Endometrial microvascular endothelial cells (primary cell): ENCODE measurements around the gene GJA5. TPM values are rescaled to one million over a fixed set of nuclear protein-coding genes. Genes with fewer than 3 reads are reported as not detected.

Experiments used
- in situ Hi-C: cut with HindIII; loops from 2 replicates; pipeline ENCODE4 v1.10.0; 2017; ENCODE audit warnings: low sequenced_read_pairs, low pct_unique_long_range_greater_than_20kb; ENCODE audit errors: inconsistent ontology term
- total RNA-seq: library from RNA; depleted of rRNA; stranded (reverse); fragments of >200 nt; gene quantifications from one replicate; pipeline ENCODE4 v1.2.3, GENCODE V29; 2015; ENCODE audit errors: inconsistent ontology term

GJA5 gene
- total RNA-seq, 1 donor from 2014 or later = not detected

DNA sequence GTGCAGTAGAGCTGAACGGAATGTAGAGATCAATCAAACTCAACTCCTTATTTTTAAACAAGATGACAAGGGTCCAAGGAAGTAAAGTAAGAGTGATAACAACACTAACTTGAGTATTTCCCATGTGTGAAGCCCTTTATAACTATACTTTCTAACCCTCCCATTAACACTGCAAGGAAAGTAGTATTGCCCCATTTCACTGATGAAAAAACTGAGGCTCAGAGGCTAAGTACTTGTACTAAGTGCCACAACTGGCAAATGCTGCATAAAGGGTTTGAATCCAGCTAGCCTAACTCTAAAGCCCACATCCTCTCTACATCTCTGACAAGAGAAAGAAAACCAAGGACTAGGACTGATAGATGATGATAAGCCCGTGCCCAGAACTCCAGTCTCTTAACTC lies 8.2 kb upstream of the GJA5 start:
- in situ Hi-C loops = no loop called here

DNA sequence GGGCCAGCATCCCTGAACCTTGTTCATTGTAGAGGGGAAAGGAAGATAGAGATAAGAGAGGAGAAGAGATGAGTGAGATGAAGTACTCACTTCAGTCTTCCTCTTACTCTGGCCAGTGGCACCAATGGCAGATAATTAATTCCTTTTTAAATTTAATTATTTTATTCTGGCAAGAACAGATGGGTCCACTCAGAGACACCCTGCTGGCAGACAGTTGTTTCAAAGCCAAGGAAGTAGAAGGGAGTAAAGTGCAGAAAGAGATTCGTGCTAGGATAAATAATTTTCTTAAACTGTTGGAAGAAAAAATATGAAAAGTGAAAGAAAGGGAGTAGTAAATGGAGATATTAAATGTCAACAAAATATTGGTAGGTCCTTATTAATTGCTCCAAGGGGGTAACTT lies 7.7 kb upstream of the GJA5 start:
- in situ Hi-C loops = no loop called here

DNA sequence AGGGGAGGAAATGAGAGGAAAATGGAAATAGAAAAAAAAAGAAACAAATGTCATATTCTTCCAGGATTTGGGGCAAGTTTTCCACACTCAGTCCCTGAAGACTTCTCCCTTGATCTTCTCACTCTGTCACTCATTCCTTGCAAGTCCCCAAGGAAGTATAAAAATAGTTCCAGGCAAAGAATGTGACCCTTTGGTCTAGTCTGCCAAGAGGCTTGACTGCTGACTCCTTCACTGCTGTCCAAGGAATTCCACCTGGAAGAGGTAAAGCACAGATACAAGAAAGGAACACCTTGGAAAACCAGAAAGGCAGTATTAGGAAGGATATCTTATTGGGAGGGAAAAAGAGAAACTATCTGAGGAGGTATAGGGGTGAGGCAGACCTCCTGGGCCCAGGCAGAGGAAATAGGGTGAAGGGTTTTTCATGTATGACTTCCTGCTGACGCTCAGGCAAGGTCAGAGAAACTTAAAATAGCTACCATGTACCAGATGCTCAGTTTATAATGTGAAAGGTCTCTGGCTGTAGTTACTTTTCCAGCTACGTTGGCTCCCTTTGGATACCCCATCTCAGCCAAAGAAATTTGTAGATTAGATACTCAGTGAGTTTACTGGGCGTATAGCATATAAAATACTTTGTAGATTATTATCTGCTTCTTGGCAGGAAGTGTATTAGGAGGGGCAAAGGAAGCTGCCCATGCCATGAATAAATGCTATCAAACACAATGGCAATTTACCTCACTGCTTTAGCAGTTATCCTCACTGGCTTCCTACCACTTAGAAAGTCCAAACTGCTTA lies 2.0 kb upstream of the GJA5 start:
- in situ Hi-C loops = no loop called here

DNA sequence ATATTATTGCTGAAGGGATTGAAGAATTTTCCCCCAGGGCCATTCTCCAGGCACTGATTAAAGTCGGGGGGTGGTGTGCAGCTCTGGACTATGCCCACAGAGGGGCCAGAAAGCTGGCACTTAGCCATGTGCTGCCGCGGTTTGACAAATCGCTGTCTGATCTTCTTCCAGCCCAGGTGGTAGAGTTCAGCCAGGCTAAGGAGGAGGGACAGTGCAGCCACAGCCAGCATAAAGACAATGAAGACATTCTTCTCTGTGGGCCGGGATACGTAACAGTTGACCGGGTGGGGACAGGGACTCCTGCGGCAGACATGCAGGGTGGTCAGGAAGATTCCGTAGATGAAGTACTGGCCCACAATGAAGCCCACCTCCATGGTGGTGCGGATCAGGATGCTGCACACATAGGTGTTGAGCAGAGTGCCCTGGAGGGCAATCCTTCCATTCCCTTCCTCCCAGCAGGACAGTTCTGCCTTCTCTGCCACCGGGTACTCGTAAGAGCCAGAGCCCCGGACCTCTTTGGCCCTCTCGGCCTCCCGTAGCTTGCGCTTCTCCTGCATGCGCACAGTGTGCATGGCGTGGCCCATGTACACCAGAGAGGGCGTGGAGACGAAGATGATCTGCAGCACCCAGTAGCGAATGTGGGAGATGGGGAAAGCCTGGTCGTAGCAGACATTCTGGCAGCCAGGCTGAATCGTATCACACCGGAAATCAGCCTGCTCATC lies 1.9 kb downstream of the GJA5 start:
- in situ Hi-C loops = no loop called here

DNA sequence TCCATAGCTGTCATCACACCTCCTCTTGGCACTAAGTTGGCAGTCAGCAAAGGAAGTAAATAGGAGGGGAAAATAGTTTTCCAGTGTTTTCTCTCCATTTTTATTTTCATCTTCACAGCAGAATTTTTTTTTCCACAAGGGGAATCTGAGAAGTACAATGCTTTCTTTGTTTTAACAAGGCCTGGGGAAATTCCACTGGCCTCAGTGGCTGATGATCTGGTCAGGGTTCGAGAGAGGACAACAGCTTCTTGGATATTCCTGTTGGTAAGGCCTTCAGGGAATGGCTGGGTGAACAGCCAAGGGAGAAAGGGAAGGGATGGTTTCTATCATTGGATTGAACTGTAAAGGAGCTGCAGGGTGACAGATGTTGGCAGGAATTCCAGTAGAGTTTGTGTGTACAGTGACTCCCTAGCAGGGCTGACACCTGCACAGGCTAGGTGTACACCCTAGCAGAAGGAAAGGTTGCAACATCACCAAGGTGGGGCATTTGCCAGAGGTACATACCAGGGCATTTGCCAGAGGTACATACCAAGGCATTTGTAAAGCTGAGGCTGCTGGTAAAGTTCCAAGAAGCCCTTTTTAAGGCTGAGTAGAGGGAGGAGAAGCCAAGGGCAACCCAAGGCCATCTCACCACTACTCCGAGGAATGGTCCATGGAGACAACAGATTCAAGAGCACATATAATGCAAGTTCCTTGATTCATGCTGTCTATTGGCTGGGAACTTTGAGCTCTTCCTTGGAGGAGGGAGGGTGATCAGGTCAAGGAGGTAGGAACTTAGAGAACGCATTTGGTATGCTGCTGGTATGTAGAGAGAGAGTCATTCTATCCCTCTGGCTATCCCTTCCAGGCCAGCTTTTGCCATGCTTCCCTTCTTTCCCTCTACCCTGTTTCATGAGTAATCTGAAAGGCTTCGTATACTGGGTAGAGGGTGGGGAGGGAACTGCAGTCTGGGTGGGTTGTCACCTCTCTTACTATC lies 3.1 kb downstream of the GJA5 start:
- in situ Hi-C loops = no loop called here

DNA sequence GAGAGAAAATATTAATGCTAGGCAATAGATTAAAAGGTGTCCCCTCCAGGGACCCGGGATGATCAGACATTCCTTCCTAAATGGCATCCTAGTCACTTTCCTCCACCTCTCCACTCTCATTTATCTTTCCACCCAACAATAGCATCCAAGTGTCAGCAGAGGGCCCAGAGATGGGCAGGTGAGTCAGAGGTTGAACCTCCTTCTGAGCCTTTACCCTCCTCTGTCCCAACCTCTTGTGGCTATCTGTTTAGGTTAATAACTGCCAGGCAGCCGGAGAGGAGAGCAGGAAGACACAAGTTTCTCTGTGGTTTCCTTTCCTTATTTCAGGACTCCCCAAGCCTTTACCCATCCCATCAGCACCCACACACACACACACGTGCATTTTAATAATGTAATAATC lies 4.1 kb downstream of the GJA5 start:
- in situ Hi-C loops = no loop called here

DNA sequence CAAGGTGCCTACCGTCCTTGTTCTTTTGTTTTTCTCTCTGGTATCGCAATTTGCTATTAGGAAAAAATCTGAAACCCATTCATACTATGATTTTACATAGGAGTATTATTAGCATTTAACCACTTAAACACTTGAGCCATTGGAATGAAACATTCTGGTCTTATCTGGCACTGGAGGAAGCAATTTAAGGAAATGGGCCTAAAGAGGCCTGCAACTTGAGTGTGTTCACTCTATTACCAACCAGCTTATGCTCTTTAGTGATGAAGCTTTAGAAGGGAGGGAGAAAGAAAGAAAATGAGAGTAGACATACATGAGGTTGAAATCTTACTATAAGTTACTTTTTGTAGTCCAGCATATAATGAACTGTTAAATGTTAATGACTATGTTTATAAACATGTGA lies 5.7 kb downstream of the GJA5 start:
- in situ Hi-C loops = no loop called here

DNA sequence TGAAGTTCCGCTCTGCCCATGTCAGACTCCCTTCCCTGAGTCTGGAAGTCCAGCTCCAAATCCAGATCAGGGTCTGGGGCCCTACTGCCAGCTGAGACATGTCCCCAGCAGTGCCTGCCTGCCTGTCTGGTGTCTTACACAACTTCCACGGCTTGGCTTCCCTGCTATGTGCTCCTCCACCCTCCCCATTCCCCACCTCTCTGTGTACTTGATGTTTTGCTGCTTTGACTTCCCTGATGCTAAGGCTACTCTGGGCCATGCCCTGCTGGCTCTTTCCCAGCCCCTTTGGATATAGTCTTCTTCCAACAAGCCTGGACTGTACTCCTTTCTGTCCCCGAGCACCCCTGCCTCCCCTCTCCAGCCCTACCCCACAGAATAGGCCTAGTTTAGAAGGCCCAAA lies 7.3 kb downstream of the GJA5 start:
- in situ Hi-C loops = no loop called here

DNA sequence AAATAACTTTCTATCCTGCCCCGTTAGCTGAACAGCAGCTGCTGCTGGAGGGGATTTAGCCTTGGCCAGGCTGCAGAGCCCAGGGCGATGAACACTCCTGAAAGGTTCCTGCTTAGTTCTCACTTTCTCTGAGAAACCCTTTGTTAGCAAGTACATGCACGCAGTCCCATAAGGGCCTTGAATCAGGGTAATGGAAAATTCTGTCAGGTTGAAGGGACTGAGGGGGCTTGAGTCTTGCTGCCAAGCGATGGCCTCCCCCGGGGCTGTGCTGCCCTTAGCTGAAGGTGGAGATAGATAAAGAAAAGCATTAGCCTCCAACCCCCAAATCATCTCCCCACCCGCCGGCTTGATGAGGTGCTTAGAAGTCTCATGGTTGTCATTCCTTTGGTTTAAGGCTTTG lies 7.9 kb downstream of the GJA5 start:
- in situ Hi-C loops = no loop called here

DNA sequence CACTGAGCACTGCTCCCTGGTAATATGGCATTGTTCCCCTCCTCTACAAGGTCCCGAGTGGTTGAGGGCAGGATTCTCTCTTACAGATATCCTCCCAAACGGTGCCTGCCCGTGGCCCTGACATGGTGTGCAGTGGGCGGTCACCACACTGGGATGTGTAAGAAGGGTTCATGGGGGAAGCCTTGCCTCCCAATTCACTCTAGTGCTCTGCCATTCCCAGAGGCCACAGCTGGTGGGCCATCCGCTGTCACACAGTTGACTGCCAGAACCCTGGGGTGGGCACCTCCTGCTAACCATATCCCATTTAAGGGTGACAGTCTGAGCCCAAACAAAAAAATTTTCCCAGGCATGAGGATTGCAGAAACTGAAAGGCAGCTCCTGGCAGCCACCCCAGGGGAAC lies 9.1 kb downstream of the GJA5 start:
- in situ Hi-C loops = no loop called here

DNA sequence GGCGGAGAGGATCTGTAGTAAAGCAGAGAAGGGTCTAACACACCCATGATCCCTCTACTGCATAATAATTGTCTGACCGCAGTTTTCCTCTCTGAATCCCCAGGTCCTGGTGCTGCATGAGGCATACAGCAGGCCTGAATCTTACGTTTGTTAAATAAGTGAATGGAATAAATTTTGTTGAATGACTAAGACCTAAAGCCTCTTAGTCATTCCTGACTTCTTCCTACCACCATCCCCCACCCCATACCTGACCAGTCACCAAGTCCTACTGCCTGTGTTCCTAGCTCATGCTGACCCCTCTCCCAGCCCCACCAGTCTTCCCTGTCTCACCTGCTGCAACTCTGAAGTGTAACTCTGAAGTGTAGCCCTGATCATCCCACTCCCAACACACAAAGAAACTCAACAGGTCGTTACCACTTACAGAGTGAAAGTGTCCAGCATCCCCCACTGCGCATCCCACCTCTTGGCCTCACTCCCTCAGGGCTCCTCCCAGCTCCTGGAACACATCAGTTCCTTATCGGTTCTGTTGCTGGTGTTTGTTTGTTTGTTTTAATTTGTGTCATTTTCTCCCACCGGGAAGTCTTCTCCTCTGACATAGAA lies 9.7 kb downstream of the GJA5 start:
- in situ Hi-C loops = no loop called here

DNA sequence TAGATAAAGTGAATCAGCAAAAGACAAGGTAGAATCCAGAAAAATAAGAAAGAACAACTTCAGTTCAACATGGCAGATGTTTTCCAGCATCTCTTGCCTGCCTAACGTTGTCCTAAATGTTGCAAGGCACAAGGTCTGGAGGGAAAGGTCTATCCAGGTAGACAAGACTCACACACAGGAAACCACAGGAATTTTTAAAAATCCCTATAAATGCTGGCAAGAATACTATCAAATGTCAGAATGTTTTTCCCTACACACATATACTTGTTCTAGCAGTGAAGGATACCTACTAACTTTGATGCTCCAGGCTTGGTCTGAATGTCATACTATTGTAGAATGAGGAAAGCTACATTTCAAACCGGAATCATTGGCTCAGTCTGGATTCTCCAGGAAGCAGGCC lies 10.6 kb downstream of the GJA5 start:
- in situ Hi-C loops = no loop called here

DNA sequence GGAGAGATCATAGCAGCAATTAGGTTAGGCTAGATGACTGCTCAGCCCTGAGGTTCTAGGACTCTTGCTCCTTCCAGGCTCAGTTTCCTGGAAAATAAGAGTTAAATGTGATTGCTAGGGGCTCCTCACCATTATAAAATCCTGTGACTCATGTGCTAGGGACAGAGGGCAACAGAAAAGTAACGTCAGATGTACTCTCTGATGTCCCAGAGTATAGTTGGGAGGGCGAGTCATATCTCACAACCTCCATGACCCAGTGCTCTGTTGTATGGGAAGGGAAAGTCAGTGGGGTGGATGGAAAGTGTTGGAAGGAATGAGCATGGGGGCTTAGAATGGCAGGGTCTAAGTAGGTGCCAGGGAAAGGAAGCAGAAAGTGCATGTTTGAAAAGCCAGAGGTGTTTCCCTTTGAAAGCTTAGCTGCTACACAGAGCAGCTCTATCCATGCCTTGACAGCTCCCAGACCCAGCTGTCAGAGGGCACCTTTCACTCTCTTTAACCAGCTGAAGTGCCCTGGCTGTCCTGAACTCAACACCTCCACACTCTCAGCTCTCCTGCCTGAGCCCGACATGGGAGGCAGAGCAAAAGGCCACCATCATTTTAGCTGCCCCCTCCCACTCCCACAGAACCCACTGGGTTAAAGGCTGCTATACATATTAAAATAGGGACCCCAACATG lies 11.6 kb downstream of the GJA5 start:
- in situ Hi-C loops = no loop called here

DNA sequence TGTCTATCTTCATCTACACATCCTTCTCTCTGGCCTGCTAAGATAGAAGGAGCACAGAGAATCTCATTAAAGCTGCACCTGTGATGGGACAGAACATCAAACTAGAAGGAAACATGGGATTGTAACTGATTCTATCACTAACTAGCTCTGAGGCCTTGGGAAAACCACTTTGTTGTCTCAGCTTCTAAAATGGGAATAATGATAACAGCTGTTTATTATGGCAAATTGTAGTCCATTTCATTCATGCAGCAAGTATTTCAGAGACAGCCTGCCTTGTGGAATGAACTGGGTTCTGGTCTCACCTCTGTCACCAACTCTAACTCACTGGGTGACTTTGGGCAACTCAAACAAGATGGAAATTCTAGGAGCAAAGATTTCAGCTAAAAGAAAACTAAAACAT lies 12.4 kb downstream of the GJA5 start:
- in situ Hi-C loops = no loop called here

DNA sequence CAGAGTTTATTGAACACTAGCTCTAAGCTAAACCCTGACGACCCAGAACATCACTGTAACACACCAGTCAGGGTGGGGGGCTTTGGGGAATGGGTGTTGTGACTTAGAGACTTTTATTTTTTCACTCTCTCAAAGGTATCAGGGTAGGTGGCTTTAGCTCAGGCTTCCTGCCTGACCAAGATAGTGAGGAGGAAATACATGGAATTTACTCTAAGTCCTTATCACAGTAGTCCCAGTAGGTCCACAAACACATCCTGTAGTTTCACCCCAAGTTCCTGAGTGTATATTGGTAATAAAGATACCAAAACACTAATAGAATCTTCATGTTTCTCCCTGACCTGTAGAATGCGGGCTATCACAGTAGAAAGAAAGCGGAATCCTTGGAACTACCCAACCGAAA lies 15.1 kb downstream of the GJA5 start:
- in situ Hi-C loops = no loop called here

DNA sequence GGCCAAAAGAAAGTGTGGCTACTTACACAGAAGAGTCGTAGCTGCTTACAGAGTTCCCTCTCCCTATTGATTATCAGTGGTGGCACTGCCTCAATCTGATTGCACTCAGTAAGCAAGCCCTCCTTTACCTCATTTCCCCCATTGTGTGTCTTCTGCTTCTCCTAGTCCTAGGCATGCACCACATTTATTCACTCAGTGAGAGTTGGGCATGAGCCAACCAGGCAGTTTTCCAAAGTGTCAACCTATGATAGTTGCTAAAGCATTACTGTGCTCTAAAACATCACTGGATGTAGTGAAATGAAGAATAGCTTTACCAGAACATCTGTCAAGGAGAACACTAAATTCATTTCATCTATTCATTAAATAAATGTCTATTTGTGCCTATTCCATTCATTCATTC lies 19.3 kb downstream of the GJA5 start:
- in situ Hi-C loops = no loop called here

DNA sequence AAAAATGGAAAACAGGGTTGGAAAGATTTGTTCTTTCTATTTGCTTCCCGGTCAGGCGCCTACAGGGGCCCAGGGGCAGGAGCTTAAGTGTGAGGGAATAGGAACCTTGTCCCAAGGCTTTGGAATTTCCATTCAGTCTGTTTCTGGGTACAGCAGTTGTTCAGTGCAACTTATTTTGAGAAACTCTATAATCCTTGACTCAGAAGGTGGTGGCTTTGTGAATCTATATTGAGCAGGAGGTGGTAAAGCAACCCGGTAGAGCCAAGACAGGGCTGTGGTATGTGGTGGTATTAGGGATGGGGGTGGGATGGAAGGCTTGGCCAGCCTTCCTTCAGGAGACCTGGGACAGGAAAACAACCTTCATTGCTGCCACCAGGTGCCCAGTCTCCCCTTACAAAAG lies 20.0 kb downstream of the GJA5 start:
- in situ Hi-C loops = no loop called here

DNA sequence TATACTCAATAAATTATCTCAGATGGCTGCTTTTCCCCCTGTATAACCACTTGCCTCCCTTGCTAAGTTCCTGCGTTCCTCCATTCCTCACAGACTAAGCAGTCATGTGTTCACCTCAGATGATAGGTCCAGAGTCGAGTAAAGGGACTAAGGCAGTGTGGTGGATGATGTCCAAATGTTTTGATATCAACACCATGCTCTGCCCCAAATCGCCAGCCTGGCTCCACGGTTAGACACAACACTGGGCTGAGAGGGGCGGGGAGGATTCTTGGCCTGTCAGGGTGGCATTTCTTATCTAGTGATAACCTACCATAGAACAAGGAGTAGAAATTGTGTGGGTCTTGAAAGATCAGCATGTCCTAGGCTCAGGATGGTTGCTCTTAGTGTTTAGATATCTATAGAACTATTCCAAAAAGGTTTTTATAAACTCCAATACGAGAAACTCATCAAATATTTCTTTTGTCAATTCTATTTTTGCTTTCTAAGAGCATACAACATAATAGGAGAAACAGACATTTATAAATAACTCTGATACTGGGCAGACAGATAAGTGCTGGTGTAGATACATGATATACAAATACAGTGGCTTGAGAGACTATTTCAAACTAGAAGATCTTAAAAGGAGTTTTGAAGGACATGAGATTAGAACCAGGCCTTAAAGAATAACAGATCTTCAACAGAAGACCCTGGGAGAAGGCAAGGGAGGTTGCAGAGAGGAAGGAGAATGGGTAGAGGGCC lies 21.5 kb downstream of the GJA5 start:
- in situ Hi-C loops = no loop called here
